ENCODE measurements around the gene LRRC59.

- TF ChIP-seq CTCF (IDR thresholded peaks at IDR 0.05; ENCODE audit: low read depth, low read length) (no peak), MAX (IDR thresholded peaks at IDR 0.05; ENCODE audit: low read depth, low read length) (no peak), POLR2A (IDR thresholded peaks at IDR 0.05; ENCODE audit: extremely low read depth, insufficient read length) (no peak), MYC (IDR thresholded peaks at IDR 0.05; ENCODE audit: low read depth, low read length) (no peak)
Observed at GRCh38 chr17:50444841-50445715, 47.8 kb upstream of the LRRC59 start.
